Measurements from ENCODE around the gene BMPR1A. TPM values are rescaled to one million over a fixed set of nuclear protein-coding genes. Genes with fewer than 3 reads are reported as not detected.

The BMPR1A gene
- total and polyA plus RNA-seq, 4 donors, result 2.2 to 16.0 (median 8.9) TPM

DNA sequence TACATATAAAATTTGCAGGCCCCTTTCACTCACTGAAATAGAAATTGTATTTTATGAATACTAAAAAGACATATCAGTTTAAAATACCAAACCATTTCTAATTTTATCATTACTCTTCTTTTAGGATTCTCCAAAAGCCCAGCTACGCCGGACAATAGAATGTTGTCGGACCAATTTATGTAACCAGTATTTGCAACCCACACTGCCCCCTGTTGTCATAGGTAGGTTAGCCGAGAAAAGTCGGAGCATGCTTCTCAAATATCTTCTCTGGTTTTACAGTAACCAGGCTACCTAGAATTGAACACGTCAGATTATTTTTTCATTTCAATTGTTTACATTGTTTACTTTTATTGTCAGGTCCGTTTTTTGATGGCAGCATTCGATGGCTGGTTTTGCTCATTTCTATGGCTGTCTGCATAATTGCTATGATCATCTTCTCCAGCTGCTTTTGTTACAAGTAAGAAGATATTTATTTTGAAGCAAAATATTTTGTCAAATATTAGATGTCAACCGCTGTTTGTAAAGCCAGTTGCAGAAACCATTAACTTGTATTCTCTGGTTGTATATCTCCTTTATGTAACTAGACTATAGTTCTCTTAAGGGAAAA, 143.4 kb downstream of the BMPR1A start:
- H3K27me3 ChIP-seq (ENCODE audit: control insufficient read depth in 4 of 4, insufficient read depth in 4 of 4, low read length in 3 of 4), result no peaks in the 10 kb centered on the region
- 11% methylated on average over 9 of the region's 9 CpGs for WGBS
- H3K9ac ChIP-seq (ENCODE audit: low read depth in 1 of 2, low read length in 2 of 2), result no peak overlapping the region
- H3K36me3 ChIP-seq (ENCODE audit: control insufficient read depth in 4 of 4, insufficient read depth in 3 of 4, low read depth in 1 of 4, low read length in 3 of 4), result peaks cover 0 to 4% (median 0%) of the 10 kb centered on the region in 4 donors
- H3K27ac ChIP-seq (ENCODE audit: low read depth in 1 of 2, low read length in 2 of 2), result no peak overlapping the region
- no peaks in the 10 kb centered on the region for H3K9me3 ChIP-seq (ENCODE audit: control insufficient read depth in 4 of 4, low read length in 3 of 4)
- no peak for DNase-seq (ENCODE audit: low spot score)
- TF ChIP-seq, protein P1, sequence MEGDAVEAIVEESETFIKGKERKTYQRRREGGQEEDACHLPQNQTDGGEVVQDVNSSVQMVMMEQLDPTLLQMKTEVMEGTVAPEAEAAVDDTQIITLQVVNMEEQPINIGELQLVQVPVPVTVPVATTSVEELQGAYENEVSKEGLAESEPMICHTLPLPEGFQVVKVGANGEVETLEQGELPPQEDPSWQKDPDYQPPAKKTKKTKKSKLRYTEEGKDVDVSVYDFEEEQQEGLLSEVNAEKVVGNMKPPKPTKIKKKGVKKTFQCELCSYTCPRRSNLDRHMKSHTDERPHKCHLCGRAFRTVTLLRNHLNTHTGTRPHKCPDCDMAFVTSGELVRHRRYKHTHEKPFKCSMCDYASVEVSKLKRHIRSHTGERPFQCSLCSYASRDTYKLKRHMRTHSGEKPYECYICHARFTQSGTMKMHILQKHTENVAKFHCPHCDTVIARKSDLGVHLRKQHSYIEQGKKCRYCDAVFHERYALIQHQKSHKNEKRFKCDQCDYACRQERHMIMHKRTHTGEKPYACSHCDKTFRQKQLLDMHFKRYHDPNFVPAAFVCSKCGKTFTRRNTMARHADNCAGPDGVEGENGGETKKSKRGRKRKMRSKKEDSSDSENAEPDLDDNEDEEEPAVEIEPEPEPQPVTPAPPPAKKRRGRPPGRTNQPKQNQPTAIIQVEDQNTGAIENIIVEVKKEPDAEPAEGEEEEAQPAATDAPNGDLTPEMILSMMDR (IDR thresholded peaks at IDR 0.05; ENCODE audit: low read depth, low read length, missing input control), result peak; percentile 68
- no peak for TF ChIP-seq YY1 (IDR thresholded peaks at IDR 0.05)
- TF ChIP-seq FOXA2 (IDR thresholded peaks at IDR 0.05), result no peak
- TF ChIP-seq RAD21 (IDR thresholded peaks at IDR 0.05), result peak; percentile 86 to 89
- H3K4me3 ChIP-seq (ENCODE audit: low read depth in 1 of 3, low read length in 3 of 3), result no peak overlapping the region
- H3K4me1 ChIP-seq (ENCODE audit: control insufficient read depth in 4 of 4, insufficient read depth in 4 of 4, low read length in 3 of 4), result peaks cover 0 to 7% (median 3%) of the 10 kb centered on the region in 4 donors

GRCh38 chr10:86900955-86901354, 144.5 kb downstream of the BMPR1A start:
- no peak overlapping the region for H3K9ac ChIP-seq (ENCODE audit: low read depth in 1 of 2, low read length in 2 of 2)

GRCh38 chr10:86904600-86904999, 148.2 kb downstream of the BMPR1A start:
- H3K9ac ChIP-seq (ENCODE audit: low read depth in 1 of 2, low read length in 2 of 2), result no peak overlapping the region
- 96% methylated on average over 2 of the region's 2 CpGs for WGBS
- DNase-seq (ENCODE audit: low spot score), result no peak
- H3K9me3 ChIP-seq (ENCODE audit: control insufficient read depth in 4 of 4, low read length in 3 of 4), result peaks cover 0 to 4% (median 1%) of the 10 kb centered on the region in 4 donors
- H3K36me3 ChIP-seq (ENCODE audit: control insufficient read depth in 4 of 4, insufficient read depth in 3 of 4, low read depth in 1 of 4, low read length in 3 of 4), result peaks cover 0 to 8% (median 4%) of the 10 kb centered on the region in 4 donors
- no peak overlapping the region for H3K4me3 ChIP-seq (ENCODE audit: low read depth in 1 of 3, low read length in 3 of 3)
- H3K27ac ChIP-seq (ENCODE audit: low read depth in 1 of 2, low read length in 2 of 2), result no peak overlapping the region
- TF ChIP-seq GABPA (IDR thresholded peaks at IDR 0.05 in 1 of 2, conservative IDR thresholded peaks at IDR 0.05 in 1 of 2), result no peak
- no peak for TF ChIP-seq HNF4G (IDR thresholded peaks at IDR 0.05)
- H3K4me1 ChIP-seq (ENCODE audit: control insufficient read depth in 4 of 4, insufficient read depth in 4 of 4, low read length in 3 of 4), result peaks cover 0 to 7% (median 3%) of the 10 kb centered on the region in 4 donors
- H3K27me3 ChIP-seq (ENCODE audit: control insufficient read depth in 4 of 4, insufficient read depth in 4 of 4, low read length in 3 of 4), result no peaks in the 10 kb centered on the region

More at GRCh38 chr10:86900955-86901354, 144.5 kb downstream of the BMPR1A start:
- TF ChIP-seq, protein P2, sequence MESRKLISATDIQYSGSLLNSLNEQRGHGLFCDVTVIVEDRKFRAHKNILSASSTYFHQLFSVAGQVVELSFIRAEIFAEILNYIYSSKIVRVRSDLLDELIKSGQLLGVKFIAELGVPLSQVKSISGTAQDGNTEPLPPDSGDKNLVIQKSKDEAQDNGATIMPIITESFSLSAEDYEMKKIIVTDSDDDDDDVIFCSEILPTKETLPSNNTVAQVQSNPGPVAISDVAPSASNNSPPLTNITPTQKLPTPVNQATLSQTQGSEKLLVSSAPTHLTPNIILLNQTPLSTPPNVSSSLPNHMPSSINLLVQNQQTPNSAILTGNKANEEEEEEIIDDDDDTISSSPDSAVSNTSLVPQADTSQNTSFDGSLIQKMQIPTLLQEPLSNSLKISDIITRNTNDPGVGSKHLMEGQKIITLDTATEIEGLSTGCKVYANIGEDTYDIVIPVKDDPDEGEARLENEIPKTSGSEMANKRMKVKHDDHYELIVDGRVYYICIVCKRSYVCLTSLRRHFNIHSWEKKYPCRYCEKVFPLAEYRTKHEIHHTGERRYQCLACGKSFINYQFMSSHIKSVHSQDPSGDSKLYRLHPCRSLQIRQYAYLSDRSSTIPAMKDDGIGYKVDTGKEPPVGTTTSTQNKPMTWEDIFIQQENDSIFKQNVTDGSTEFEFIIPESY (IDR thresholded peaks at IDR 0.05), result no peak
- peak; percentile 43 for TF ChIP-seq NR2F2 (IDR thresholded peaks at IDR 0.05)
- WGBS, result 49% methylated on average over 2 of the region's 2 CpGs
- H3K27me3 ChIP-seq (ENCODE audit: control insufficient read depth in 4 of 4, insufficient read depth in 4 of 4, low read length in 3 of 4), result no peaks in the 10 kb centered on the region
- peaks cover 0 to 7% (median 3%) of the 10 kb centered on the region in 4 donors for H3K4me1 ChIP-seq (ENCODE audit: control insufficient read depth in 4 of 4, insufficient read depth in 4 of 4, low read length in 3 of 4)
- peaks cover 0 to 4% (median 3%) of the 10 kb centered on the region in 4 donors for H3K36me3 ChIP-seq (ENCODE audit: control insufficient read depth in 4 of 4, insufficient read depth in 3 of 4, low read depth in 1 of 4, low read length in 3 of 4)
- H3K27ac ChIP-seq (ENCODE audit: low read depth in 1 of 2, low read length in 2 of 2), result no peak overlapping the region
- H3K4me3 ChIP-seq (ENCODE audit: low read depth in 1 of 3, low read length in 3 of 3), result no peak overlapping the region
- DNase-seq (ENCODE audit: low spot score), result no peak
- H3K9me3 ChIP-seq (ENCODE audit: control insufficient read depth in 4 of 4, low read length in 3 of 4), result no peaks in the 10 kb centered on the region

- Histone ChIP-seq H3K9me3 (ENCODE audit: control insufficient read depth in 4 of 4, low read length in 3 of 4) (peaks cover 0 to 4% (median 1%) of the 10 kb centered on the region in 4 donors), H3K36me3 (ENCODE audit: control insufficient read depth in 4 of 4, insufficient read depth in 3 of 4, low read depth in 1 of 4, low read length in 3 of 4) (peaks cover 0 to 8% (median 4%) of the 10 kb centered on the region in 4 donors), H3K27ac (ENCODE audit: low read depth in 1 of 2, low read length in 2 of 2) (no peak overlapping the region), H3K4me1 (ENCODE audit: control insufficient read depth in 4 of 4, insufficient read depth in 4 of 4, low read length in 3 of 4) (peaks cover 0 to 5% (median 2%) of the 10 kb centered on the region in 4 donors), H3K27me3 (ENCODE audit: control insufficient read depth in 4 of 4, insufficient read depth in 4 of 4, low read length in 3 of 4) (no peaks in the 10 kb centered on the region), H3K9ac (ENCODE audit: low read depth in 1 of 2, low read length in 2 of 2) (no peak overlapping the region), H3K4me3 (ENCODE audit: low read depth in 1 of 3, low read length in 3 of 3) (no peak overlapping the region)
- 90% methylated on average over 1 of the region's 1 CpG for WGBS
- TF ChIP-seq FOXA1 (IDR thresholded peaks at IDR 0.05) (no peak), HNF4A (conservative IDR thresholded peaks at IDR 0.05) (no peak), SP1 (IDR thresholded peaks at IDR 0.05) (no peak), EGR1 (IDR thresholded peaks at IDR 0.05; ENCODE audit: low read depth in 2 of 2) (no peak), RAD21 (IDR thresholded peaks at IDR 0.05) (no peak), TAF1 (conservative IDR thresholded peaks at IDR 0.05) (no peak)
- no peak for DNase-seq (ENCODE audit: low spot score)
Measured at GRCh38 chr10:86905429-86905828, 149.0 kb downstream of the BMPR1A start.
